Posterior vena cava (tissue), 2 donors: ENCODE measurements around the gene LMO1. TPM values are rescaled to one million over a fixed set of nuclear protein-coding genes. Genes with fewer than 3 reads are reported as not detected.

ENCODE experiments used
- DNase-seq: peaks from one replicate; pipeline ENCODE4 v3.0.0-alpha.2; 2020; ENCODE audit warnings: low spot score
- intact Hi-C, 2 donors: fragments of 100-400 bp; cut with DNase I; formaldehyde crosslinking; loops; one replicate each; pipeline versions ENCODE4 v1.14.1 to v1.14.2; 2022 to 2023
- total RNA-seq, 2 donors: library from RNA; stranded (reverse); fragmentation: NEBNext Ultra II Directional; extraction: Animal tissue kit (Norgen Biotek cat#: 25700); gene quantifications; one replicate each; pipeline ENCODE4 v1.2.1, GENCODE V29; 2021
- donor health status: DM: yes; HTN: yes; CAD: no.
- donor health status: DM: yes; HTN: yes; CAD: no.

Gene LMO1
- total RNA-seq, 2 donors from 2014 or later = 0.38 TPM; not detected in 1

GRCh38 chr11:8220261-8221045 lies 43.2 kb downstream of the LMO1 start:
- peak; percentile 23 for DNase-seq
- intact Hi-C loops = loop anchor here in 1 of 2 donors (10.0 kb wide), 2 partner anchors 344 to 734 kb away; no protein-coding TSS in a partner anchor

DNA sequence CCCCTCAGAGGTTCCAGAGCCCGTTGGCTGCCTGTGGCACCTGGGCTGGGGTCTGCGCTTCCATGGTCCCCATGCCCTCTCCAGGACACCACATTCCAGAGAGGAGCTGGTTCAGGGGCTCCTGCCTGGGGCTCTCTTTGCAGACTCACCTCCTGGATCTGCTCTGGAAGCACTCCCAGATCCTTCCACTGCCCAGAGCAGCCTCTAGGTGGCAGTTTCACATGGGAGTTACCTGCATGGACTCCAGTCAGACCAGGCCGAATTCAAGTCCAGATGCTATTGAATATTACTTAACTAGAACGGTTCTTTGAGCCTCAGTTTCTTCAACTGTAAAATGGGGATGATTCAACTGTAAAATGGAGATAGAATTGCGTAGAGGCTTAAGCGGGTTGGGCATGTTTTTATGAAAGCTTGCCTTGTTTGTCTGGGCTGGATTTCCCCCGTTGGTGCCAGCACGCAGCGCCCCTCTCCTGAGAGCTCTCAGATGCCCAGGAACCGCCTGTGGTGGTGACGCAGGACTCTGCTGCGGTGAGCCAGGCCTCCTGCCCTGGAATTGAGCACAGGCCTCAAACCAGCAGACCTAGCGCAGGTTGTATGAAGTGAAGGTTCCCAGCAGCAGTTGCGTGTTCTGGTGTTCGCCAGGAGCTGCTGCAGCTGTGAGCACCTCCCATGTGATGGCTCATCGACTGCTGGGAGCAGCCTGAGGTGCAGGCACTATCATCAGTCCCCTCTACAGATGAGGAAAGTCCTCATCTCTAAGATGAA lies 44.2 kb downstream of the LMO1 start:
- DNase-seq = peak; percentile 64
- intact Hi-C loops = loop anchor here (5.0 to 10.0 kb wide), 3 partner anchors 345 to 735 kb away; no protein-coding TSS in a partner anchor

DNA sequence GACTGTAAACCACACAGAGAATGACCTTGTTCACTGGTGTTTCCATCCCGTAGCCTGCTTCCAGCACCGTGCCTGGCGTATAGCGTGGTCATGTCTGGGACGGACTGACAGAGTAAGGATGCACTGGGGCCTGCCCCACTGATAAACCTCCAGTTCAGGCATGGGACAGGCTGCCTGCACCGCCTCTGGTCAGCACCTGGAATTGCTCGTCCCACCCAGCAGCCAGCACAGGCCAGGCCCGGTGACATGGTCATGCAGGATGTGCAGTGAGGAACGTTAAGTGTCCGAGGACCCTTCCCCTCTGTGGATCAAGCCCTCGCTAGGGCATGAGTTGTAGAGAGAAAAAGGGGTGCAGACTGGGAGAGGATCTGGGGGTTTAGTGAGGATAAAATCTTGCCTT lies 44.8 kb downstream of the LMO1 start:
- peak; percentile 57 for DNase-seq
- intact Hi-C loops = loop anchor here in 1 of 2 donors (5.0 kb wide), 1 partner anchor 348 kb away; no protein-coding TSS in a partner anchor

DNA sequence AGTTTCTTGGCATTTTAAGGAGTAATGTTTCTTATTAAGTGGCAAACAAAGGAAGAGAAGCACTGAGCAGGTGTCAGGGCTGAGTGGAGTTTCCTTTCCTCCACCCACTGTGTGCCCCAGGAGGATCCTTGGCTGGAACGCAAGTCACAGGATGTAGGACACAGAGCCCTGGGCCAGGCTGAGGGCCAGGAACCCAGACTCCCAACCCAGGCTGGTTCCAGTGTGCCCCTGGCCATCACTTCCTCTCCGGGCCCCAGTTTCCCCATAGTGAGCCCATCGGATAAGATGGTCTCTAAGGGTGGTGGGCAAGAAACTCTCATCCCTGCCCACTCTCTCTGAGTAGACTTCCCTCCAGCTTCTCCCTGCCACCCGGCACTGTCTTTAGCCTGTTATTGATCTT lies 45.3 kb downstream of the LMO1 start:
- intact Hi-C loops = loop anchor here in 1 of 2 donors (5.0 kb wide), 1 partner anchor 349 kb away; no protein-coding TSS in a partner anchor
- peak; percentile 45 for DNase-seq

GRCh38 chr11:8217926-8218325 lies 45.8 kb downstream of the LMO1 start:
- DNase-seq = peak; percentile 31
- intact Hi-C loops = loop anchor here in 1 of 2 donors (5.0 kb wide), 1 partner anchor 349 kb away; no protein-coding TSS in a partner anchor

- no peak for DNase-seq
- intact Hi-C loops = loop anchor here in 1 of 2 donors (5.0 kb wide), 1 partner anchor 350 kb away; no protein-coding TSS in a partner anchor
Observed at GRCh38 chr11:8217136-8217535, 46.5 kb downstream of the LMO1 start.

GRCh38 chr11:8213376-8213775 lies 50.3 kb downstream of the LMO1 start:
- intact Hi-C loops = no loop called here
- DNase-seq = peak; percentile 46

GRCh38 chr11:8209208-8209807 lies 54.4 kb downstream of the LMO1 start:
- intact Hi-C loops = no loop called here
- peak; percentile 84 for DNase-seq

GRCh38 chr11:8207080-8208000 lies 56.3 kb downstream of the LMO1 start:
- peak; percentile 56 for DNase-seq
- intact Hi-C loops = no loop called here

DNA sequence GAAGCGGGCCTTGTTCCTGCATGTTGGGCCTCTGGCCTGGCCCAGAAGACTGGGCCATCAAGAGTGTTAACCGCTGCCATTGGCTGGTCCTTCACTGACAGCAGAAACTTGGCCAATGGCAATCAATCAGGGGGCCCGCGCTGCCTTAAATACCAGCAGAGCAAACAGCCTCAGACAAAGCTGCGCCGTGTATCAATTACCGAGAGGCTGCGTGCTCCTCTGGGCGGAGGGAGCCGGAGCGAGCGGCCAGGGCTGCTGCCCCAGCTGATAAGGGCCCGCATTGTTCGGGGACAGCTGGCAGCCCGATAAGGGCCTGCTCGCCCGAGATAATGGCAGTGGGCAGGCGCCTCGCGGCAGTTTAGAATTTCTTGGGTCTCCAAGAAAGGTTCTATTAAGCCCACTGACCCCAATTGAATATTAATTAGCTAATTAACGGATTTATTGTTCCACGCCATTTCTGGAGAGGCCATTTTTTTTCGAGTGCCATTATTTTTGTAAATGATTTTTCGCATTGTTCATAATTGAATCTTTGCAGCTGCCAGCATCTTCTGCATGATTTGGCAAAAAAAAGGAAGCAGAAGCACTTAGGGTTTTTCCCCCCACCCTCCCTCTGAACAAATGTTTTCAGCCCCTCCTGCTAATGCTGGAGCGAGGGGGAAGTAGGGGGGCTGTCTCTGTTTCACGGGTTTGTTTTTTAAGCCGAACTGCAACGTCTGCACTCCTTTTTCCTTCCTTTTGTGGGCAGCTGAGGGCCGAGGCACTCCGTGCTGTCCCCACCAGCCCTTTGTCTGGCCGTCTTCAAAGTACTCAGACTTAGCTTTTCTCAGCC lies 57.2 kb downstream of the LMO1 start:
- peak; percentile 82 for DNase-seq
- intact Hi-C loops = no loop called here

DNA sequence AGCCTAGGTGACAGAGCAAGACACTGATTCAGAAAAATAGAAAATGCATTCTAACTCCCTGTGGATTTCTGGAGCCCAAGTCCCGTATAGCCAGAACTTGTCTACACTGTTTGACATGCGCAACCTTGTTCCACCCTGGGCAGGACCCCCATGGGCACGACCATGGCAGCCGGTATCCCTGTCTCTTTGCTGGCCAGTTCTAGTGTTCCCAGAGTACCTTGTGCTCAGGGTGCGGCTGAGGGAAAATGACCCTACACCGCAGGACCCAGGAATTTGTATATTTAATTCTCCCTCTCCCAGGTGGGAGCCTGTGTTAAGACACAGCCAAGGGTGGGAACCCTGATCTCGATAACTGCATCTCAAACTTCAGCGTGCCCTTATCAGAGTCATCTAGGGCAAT lies 58.1 kb downstream of the LMO1 start:
- intact Hi-C loops = no loop called here
- peak; percentile 59 for DNase-seq

DNA sequence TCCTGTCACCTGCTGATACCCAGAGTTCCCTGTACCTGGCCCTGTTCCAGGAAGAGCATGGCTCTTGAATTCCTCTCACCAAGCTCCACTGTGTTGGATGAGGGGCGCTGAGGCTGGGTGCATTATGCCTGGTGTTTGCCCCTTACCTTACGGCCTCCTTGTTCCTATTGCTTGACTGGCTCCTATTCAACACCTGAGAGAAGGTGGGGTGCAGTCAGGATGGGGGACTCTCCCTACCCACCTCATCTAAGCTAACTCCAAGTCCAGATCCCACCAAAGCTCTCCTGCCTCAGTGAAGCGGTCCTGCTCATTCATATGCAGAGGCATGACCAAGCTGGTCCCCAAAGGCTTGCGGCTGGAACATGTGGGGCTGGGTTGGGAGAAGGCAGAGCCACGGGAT lies 59.1 kb downstream of the LMO1 start:
- peak; percentile 18 for DNase-seq
- intact Hi-C loops = loop anchor here in 1 of 2 donors (1.0 kb wide), 1 partner anchor 31 kb away; no protein-coding TSS in a partner anchor

DNA sequence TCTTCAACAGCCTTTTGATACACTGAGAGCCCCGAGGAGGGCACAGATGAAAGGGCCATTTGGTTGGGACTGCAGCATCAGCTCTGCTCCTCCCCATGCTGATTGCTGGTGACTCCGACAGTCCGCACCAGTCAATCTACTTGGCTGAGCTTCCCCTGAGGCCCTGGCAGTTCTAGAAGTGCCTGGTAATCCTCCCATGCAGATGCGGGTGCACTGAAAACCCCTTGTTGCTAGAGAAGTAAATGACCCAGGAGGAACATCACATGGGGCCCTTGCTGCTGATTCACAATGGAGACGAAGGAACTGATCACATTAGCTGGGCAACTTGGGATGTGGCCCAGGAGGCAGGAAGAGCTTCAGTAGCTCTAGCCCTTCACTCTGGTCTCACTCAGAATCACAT lies 59.7 kb downstream of the LMO1 start:
- peak; percentile 60 for DNase-seq
- intact Hi-C loops = loop anchor here in 1 of 2 donors (1.0 kb wide), 1 partner anchor 31 kb away; no protein-coding TSS in a partner anchor

DNA sequence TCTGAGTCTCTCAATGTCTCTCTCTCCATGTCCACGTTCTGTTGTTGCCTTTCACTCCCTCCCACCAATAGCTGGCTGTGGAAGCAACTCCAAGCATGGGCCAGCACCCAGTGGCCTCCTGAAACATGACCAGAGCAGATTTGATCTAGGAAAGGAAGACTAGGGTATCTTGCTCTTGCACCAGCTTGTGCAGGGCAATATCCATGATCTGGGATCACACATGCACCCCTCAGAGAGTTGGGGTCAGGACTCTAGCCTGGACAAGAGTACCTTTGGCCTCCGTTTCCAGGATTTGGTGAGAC lies 60.3 kb downstream of the LMO1 start:
- intact Hi-C loops = no loop called here

DNA sequence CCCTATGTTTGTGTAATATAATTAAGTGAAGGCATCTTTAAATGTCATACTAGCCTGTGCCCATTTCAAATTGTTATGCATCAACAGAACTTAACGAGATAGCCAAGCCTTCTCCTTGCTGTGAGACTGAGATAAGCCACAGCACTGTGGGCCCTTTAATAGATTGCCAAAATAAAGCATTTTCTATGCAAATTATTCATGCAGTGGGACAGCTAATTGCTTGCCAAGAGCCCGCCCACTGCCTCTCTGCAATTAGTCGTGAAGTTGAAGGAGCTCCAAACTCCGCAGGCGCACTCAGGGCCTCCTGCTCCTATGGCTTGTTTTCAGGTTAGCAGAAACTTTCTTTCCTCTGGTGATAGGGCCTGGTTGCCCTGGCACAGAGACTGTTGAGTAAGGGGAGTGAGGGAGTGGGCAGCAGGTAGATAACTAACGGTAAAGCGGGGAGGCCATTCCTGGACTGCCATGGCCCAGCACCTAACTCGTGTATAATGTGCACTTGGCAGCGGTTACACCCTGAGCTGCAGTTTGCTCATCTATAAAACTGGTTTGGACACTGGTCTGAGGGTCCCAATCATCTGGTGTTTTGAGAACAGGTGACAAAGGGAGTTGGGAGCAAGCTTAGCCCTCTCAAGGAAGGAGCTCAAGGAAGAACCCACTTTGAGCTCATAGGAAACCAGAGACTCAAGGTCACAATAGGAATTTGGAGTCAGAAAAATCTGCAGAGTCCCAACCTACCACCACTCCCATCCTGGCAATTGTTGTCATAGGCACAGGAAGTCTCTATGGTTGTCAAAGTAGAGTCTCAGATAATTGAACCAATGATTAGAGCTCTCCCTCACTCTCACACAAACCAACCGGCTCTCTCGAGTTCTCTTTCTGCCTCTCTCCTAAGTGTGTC lies 60.9 kb downstream of the LMO1 start:
- intact Hi-C loops = no loop called here
- no peak for DNase-seq

More for the DNA sequence above, 60.3 kb downstream of the LMO1 start:
- DNase-seq = peak; percentile 13

- intact Hi-C loops = no loop called here
- peak; percentile 19 for DNase-seq
Observed at GRCh38 chr11:8201644-8202365, 61.9 kb downstream of the LMO1 start.
